Ishikawa (cell line): ENCODE measurements around the gene UBE4B.

Experiments used
- CEBPB ChIP-seq: IDR thresholded peaks from 2 replicates; pipeline ENCODE4 v1.6.1; 2012
- CREB1 ChIP-seq: IDR thresholded peaks from 2 replicates; pipeline ENCODE4 v1.6.1; 2012; ENCODE audit warnings: low read depth
- EGR1 ChIP-seq: IDR thresholded peaks from 2 replicates; pipeline ENCODE4 v1.6.1; 2012
- EP300 ChIP-seq: IDR thresholded peaks from 2 replicates; pipeline ENCODE4 v1.6.1; 2012; ENCODE audit warnings: borderline replicate concordance
- FOXM1 ChIP-seq: IDR thresholded peaks from 2 replicates; pipeline ENCODE4 v1.6.1; 2012; ENCODE audit warnings: low read depth, borderline replicate concordance
- NFIC ChIP-seq: IDR thresholded peaks from 2 replicates; pipeline ENCODE4 v1.6.1; 2012
- RAD21 ChIP-seq: IDR thresholded peaks from 2 replicates; pipeline ENCODE4 v1.6.1; 2012; ENCODE audit warnings: low read depth
- REST ChIP-seq: IDR thresholded peaks from 2 replicates; pipeline ENCODE4 v1.6.1; 2012; ENCODE audit warnings: low read depth, mild to moderate bottlenecking
- TAF1 ChIP-seq: IDR thresholded peaks from 2 replicates; pipeline ENCODE4 v1.6.1; 2012; ENCODE audit warnings: low read depth, mild to moderate bottlenecking
- TCF12 ChIP-seq: IDR thresholded peaks from 2 replicates; pipeline ENCODE4 v1.6.1; 2012; ENCODE audit warnings: low read depth
- TEAD4 ChIP-seq: IDR thresholded peaks from 2 replicates; pipeline ENCODE4 v1.6.1; 2012
- USF1 ChIP-seq: IDR thresholded peaks from 2 replicates; pipeline ENCODE4 v1.6.1; 2012
- YY1 ChIP-seq: IDR thresholded peaks from 2 replicates; pipeline ENCODE4 v1.6.1; 2012; ENCODE audit warnings: low read depth
- ZBTB7A ChIP-seq: IDR thresholded peaks from 2 replicates; pipeline ENCODE4 v1.6.1; 2012; ENCODE audit warnings: low read depth
- TF ChIP-seq, protein P1 (sequence below): IDR thresholded peaks from 2 replicates; pipeline ENCODE4 v1.6.1; 2012

UBE4B gene

GRCh38 chr1:10070206-10070605 lies 37.4 kb downstream of the UBE4B start:
- TF ChIP-seq YY1 (no peak), CEBPB (no peak), ZBTB7A (no peak), TAF1 (no peak), CREB1 (no peak), EP300 (no peak), REST (no peak), FOXM1 (no peak), TEAD4 (no peak), TCF12 (no peak), RAD21 (no peak), USF1 (no peak), NFIC (no peak), EGR1 (no peak)
- TF ChIP-seq, protein P1, sequence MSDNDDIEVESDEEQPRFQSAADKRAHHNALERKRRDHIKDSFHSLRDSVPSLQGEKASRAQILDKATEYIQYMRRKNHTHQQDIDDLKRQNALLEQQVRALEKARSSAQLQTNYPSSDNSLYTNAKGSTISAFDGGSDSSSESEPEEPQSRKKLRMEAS = no peak

- TF ChIP-seq NFIC (no peak), CREB1 (no peak), USF1 (no peak), REST (no peak), TCF12 (no peak), FOXM1 (no peak), RAD21 (no peak), CEBPB (no peak), EP300 (no peak)
- TF ChIP-seq, protein P1 = no peak
These were observed 38.9 kb downstream of the UBE4B start for GRCh38 chr1:10071640-10072039.

GRCh38 chr1:10074059-10074851 lies 41.5 kb downstream of the UBE4B start:
- no peak for TF ChIP-seq CREB1
- no peak for TF ChIP-seq ZBTB7A
- no peak for TF ChIP-seq NFIC
- TF ChIP-seq FOXM1 = no peak
- no peak for TF ChIP-seq TCF12
- no peak for TF ChIP-seq TAF1
- TF ChIP-seq EGR1 = no peak
- TF ChIP-seq RAD21 = no peak

GRCh38 chr1:10074852-10075730 lies 42.3 kb downstream of the UBE4B start:
- TF ChIP-seq EGR1 = no peak
- TF ChIP-seq TEAD4 = no peak
- TF ChIP-seq CREB1 = no peak
- TF ChIP-seq TAF1 = no peak
- no peak for TF ChIP-seq EP300
- no peak for TF ChIP-seq CEBPB
- no peak for TF ChIP-seq FOXM1
- no peak for TF ChIP-seq YY1
- TF ChIP-seq REST = no peak
- no peak for TF ChIP-seq ZBTB7A
- TF ChIP-seq USF1 = no peak
- no peak for TF ChIP-seq RAD21
- TF ChIP-seq, protein P1 = no peak
